Keratinocyte (primary cell): ENCODE data around the gene HACE1.

ENCODE experiments used
- CTCF ChIP-seq, 3 experiments: IDR thresholded peaks in 1 of 3; conservative IDR thresholded peaks in 1 of 3; optimal IDR thresholded peaks in 1 of 3; 2 replicates in 2 of 3; 3 replicates in 1 of 3; pipeline versions ENCODE3 to v1.5.1; 2011; ENCODE audit warnings: low read length in 3 of 3, mild to moderate bottlenecking in 3 of 3, moderate library complexity in 2 of 3, control low read depth in 1 of 3, inconsistent platforms in 1 of 3; ENCODE audit not compliant: insufficient read depth in 2 of 3; ENCODE audit errors: extremely low read depth in 1 of 3
- EZH2 ChIP-seq: IDR thresholded peaks from one replicate; pipeline ENCODE4 v1.6.1; 2012; ENCODE audit warnings: inconsistent platforms, mild to moderate bottlenecking, low read length, moderate library complexity

- TF ChIP-seq CTCF (optimal IDR thresholded peaks at IDR 0.05 in 1 of 3, IDR thresholded peaks at IDR 0.05 in 1 of 3, conservative IDR thresholded peaks at IDR 0.05 in 1 of 3; ENCODE audit: extremely low read depth in 1 of 3, insufficient read depth in 2 of 3, low read length in 3 of 3) (peak; percentile 87 to 90 (median 88)), EZH2 (no peak)
Measured at GRCh38 chr6:104682722-104683643, 176.7 kb downstream of the HACE1 start.
